Memory B cell (primary cell): ENCODE data around the gene SLC35F2.
"Not testable (repeated sequence)": the region's sequence is repeated elsewhere in the genome, so short reads cannot be mapped to it uniquely, and the experiment has no call there.

ENCODE experiments used
- ATAC-seq: fragments of 150-1000 bp; cut with Tn5 transposase; 2 replicates; pipeline ENCODE4 v1.10.0; 2021; ENCODE audit warnings: low read depth, mild to moderate bottlenecking, moderate library complexity
- DNase-seq, 2 donors: peaks; one replicate each; pipeline ENCODE4 v3.0.0; 2022; ENCODE audit warnings: low spot score in 2 of 2
- H3K27ac Mint-ChIP-seq: one replicate; pipeline ENCODE4 v1.8.0; 2022; ENCODE audit warnings: mild to moderate bottlenecking, moderate library complexity, mixed read lengths
- H3K27me3 Mint-ChIP-seq: one replicate; pipeline ENCODE4 v1.8.0; 2022; ENCODE audit warnings: mixed read lengths
- H3K36me3 Mint-ChIP-seq: one replicate; pipeline ENCODE4 v1.8.0; 2022; ENCODE audit warnings: mild to moderate bottlenecking, mixed read lengths
- H3K4me1 Mint-ChIP-seq: one replicate; pipeline ENCODE4 v1.8.0; 2022; ENCODE audit warnings: mixed read lengths
- H3K4me3 Mint-ChIP-seq: one replicate; pipeline ENCODE4 v1.8.0; 2022; ENCODE audit warnings: mild to moderate bottlenecking, moderate library complexity, mixed read lengths
- H3K9me3 Mint-ChIP-seq: one replicate; pipeline ENCODE4 v1.8.0; 2022; ENCODE audit warnings: mixed read lengths

Gene SLC35F2, protein sequence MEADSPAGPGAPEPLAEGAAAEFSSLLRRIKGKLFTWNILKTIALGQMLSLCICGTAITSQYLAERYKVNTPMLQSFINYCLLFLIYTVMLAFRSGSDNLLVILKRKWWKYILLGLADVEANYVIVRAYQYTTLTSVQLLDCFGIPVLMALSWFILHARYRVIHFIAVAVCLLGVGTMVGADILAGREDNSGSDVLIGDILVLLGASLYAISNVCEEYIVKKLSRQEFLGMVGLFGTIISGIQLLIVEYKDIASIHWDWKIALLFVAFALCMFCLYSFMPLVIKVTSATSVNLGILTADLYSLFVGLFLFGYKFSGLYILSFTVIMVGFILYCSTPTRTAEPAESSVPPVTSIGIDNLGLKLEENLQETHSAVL

DNA sequence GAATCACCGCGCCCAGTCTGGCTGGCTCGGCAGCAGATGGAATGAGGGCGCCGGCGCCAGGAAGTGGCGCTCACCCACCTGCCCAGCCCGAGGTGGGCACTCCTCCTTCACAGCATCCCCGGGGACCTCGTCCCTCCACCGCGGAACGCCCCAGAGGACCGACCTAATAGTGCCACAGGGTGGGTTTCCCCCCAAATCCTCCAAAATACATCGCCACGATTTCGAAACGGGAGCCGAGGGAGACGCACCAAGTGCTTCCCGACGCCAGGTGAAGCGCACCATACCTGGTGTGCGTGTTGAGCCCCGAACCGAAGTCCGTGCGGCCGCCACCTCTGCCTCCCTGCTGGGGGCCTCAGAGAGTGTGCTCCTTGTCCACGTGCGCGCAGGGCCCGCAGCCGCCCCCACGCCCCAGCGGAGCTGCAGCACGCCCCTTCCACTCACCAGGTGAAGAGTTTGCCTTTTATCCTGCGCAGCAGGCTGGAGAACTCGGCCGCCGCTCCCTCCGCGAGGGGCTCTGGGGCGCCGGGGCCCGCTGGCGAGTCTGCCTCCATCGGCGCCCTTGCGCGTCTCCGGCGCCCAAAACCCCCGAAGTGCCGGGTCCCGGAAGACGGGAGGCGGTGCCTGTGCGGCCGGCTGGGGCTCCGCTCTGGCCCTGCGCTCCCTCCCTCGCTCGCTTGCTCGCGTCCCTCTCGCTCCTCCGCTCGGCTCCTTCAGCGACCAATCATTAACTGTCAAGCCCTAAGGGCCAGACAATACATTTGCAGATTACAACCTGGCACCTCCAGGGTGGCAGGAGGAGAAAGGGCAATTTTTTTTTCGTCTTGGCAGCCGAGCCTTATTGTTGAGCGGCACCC is at the start of gene SLC35F2:
Gene SLC35F2 (minus strand): TSS at position 571 of the 854 bp plus-strand sequence. CDS start 20 bp downstream, at position 551.
- Mint-ChIP-seq H3K36me3 (peaks cover 2% of the 10 kb centered on the region), H3K27ac (peak within 1 kb of the TSS; percentile 90), H3K4me1 (peaks cover 22% of the 10 kb centered on the region), H3K9me3 (no peaks in the 10 kb centered on the region), H3K4me3 (peak within 1 kb of the TSS; percentile 99), H3K27me3 (no peaks in the 10 kb centered on the region)
- ATAC-seq, result peak; percentile 84
- DNase-seq, result peak; percentile 73 to 80

DNA sequence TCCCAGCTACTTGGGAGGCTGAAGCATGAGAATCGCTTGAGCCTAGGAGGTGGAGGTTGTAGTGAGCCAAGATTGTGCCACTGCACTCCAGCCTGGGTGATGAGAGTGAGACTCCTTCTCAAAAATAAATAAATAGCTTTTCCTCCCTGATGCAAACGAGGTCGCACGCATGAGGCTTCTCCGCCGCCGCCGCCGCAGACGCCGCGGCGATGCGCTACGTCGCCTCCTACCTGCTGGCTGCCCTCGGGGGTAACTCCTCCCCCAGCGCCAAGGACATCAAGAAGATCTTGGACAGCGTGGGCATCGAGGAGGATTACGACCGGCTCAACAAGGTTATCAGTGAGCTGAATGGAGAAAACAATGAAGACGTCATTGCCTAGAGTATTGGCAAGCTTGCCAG is 49.6 kb upstream of the SLC35F2 start:
- Mint-ChIP-seq H3K27ac (no peak overlapping the region), H3K27me3 (peaks cover 8% of the 10 kb centered on the region), H3K4me3 (no peak overlapping the region), H3K36me3 (peaks cover 2% of the 10 kb centered on the region), H3K9me3 (no peaks in the 10 kb centered on the region), H3K4me1 (peaks cover 2% of the 10 kb centered on the region)
- no peak for DNase-seq
- ATAC-seq, result no peak

DNA sequence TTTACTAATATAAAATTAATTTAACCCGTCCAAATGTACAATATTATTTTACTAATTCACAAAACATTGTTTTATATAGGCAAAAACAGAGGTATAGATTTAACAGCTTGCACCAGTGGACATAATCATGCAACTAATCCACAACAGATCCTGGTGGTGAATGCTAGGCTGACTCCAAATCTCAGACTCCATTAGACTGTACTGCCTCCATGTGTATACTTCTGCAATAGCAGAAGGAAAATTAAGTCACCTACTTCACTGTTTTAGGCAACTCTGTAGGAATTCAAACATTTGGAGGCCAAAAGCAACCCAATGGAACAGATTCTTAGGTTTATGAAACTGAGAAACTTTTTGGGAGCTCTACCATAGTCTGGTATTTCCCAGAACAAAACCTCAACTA is 39.7 kb upstream of the SLC35F2 start:
- no peaks in the 10 kb centered on the region for H3K9me3 Mint-ChIP-seq
- peak; percentile 70 for ATAC-seq
- no peak overlapping the region for H3K4me3 Mint-ChIP-seq
- no peak overlapping the region for H3K27ac Mint-ChIP-seq
- H3K36me3 Mint-ChIP-seq, result no peaks in the 10 kb centered on the region
- no peak for DNase-seq
- peaks cover 4% of the 10 kb centered on the region for H3K27me3 Mint-ChIP-seq
- H3K4me1 Mint-ChIP-seq, result no peaks in the 10 kb centered on the region

DNA sequence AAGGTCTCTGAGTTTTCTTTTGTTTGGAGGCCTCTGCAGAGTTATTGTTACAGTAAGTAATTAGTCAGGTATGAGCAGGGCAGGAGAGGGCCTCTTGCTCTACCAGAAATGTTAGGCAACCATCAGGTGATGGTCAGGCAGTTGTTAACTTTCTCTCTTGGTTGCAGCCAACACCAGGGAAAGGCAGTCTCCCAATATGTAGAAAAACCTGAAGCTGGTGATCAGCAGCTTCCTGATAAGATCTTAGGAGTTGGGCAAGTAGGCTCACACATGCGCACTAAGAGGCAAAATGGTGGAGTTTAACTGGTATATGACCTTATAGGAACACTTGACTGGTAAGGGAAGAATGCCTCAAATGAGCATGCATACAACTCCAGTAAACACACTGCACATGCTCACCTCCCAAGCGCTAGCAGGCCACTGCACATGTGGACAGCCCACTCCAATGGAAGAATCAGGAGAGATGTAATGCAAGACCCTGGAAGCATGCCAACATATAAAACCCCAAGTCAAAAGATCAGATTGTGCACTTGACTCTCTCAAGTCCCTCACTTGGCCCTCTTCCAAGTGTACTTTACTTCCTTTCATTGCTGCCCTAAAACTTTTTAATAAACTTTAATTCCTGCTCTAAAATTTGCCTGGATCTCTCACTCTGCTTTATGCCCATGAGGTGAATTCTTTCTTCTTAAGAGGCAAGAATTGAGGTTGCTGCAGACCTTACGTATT is 23.7 kb upstream of the SLC35F2 start:
- no peaks in the 10 kb centered on the region for H3K9me3 Mint-ChIP-seq
- ATAC-seq (no peak), DNase-seq (no peak)
- H3K27ac Mint-ChIP-seq, result no peak overlapping the region
- H3K27me3 Mint-ChIP-seq, result peaks cover 5% of the 10 kb centered on the region
- no peaks in the 10 kb centered on the region for H3K4me1 Mint-ChIP-seq
- H3K4me3 Mint-ChIP-seq, result no peak overlapping the region
- no peaks in the 10 kb centered on the region for H3K36me3 Mint-ChIP-seq

DNA sequence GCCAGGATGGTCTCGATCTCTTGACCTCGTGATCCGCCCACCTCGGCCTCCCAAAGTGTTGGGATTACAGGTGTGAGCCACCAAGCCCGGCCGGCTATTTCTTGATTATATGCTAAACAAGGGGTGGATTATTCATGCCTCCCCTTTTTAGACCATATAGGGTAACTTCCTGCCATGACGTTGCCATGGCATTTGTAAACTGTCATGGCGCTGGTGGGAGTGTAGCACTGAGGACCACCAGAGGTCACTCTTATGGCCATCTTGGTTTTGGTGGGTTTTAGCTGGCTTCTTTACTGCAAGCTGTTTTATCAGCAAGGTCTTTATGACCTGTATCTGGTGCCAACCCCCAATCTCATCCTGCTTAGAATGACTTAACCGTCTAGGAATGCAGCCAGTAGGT is 22.9 kb upstream of the SLC35F2 start:
- not testable (repeated sequence) for ATAC-seq, H3K9me3 Mint-ChIP-seq, DNase-seq, H3K4me1 Mint-ChIP-seq, H3K27me3 Mint-ChIP-seq, H3K27ac Mint-ChIP-seq, H3K4me3 Mint-ChIP-seq, H3K36me3 Mint-ChIP-seq

- no peak for ATAC-seq
- H3K4me1 Mint-ChIP-seq, result no peaks in the 10 kb centered on the region
- H3K9me3 Mint-ChIP-seq, result no peaks in the 10 kb centered on the region
- H3K27ac Mint-ChIP-seq, result no peak overlapping the region
- no peak for DNase-seq
- H3K27me3 Mint-ChIP-seq, result peaks cover 3% of the 10 kb centered on the region
- H3K36me3 Mint-ChIP-seq, result no peaks in the 10 kb centered on the region
- H3K4me3 Mint-ChIP-seq, result no peak overlapping the region
Measured at GRCh38 chr11:107876141-107876540, 17.6 kb upstream of the SLC35F2 start.

GRCh38 chr11:107864591-107864990 is 6.0 kb upstream of the SLC35F2 start:
- DNase-seq (no peak), ATAC-seq (no peak)
- no peaks in the 10 kb centered on the region for H3K9me3 Mint-ChIP-seq
- H3K4me1 Mint-ChIP-seq, result peaks cover 9% of the 10 kb centered on the region
- no peaks in the 10 kb centered on the region for H3K27me3 Mint-ChIP-seq
- peak overlapping the region; percentile 73 for H3K27ac Mint-ChIP-seq
- no peak overlapping the region for H3K4me3 Mint-ChIP-seq
- H3K36me3 Mint-ChIP-seq, result no peaks in the 10 kb centered on the region

- no peaks in the 10 kb centered on the region for H3K9me3 Mint-ChIP-seq
- no peak for ATAC-seq
- no peaks in the 10 kb centered on the region for H3K27me3 Mint-ChIP-seq
- DNase-seq, result no peak
- H3K4me1 Mint-ChIP-seq, result peaks cover 29% of the 10 kb centered on the region
- H3K36me3 Mint-ChIP-seq, result no peaks in the 10 kb centered on the region
- no peak overlapping the region for H3K27ac Mint-ChIP-seq
- H3K4me3 Mint-ChIP-seq, result no peak overlapping the region
Measured at GRCh38 chr11:107860688-107861087, 2.1 kb upstream of the SLC35F2 start.

DNA sequence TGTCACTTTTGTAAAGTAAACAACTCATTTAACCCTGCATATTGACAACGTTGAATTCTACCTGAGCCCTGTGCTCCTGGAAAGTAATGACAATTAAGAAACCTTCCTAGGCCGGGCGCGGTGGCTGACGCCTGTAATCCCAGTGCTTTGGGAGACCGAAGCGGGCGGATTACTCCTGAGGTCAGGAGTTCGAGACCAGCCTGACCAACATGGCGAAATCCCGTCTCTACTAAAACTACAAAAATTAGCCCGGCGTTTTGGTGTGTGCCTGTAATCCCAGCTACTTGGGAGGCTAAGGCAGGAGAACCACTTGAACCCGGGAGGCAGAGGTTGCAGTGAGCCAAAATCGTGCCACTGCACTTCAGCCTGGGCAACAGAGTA is 1.6 kb upstream of the SLC35F2 start:
- not testable (repeated sequence) for H3K9me3 Mint-ChIP-seq, H3K27me3 Mint-ChIP-seq, DNase-seq, H3K36me3 Mint-ChIP-seq, H3K27ac Mint-ChIP-seq, ATAC-seq, H3K4me3 Mint-ChIP-seq
- H3K4me1 Mint-ChIP-seq, result peaks cover 29% of the 10 kb centered on the region

- no peaks in the 10 kb centered on the region for H3K27me3 Mint-ChIP-seq
- peak overlapping the region; percentile 99 for H3K4me3 Mint-ChIP-seq
- peaks cover 29% of the 10 kb centered on the region for H3K4me1 Mint-ChIP-seq
- H3K36me3 Mint-ChIP-seq, result peaks cover 2% of the 10 kb centered on the region
- H3K27ac Mint-ChIP-seq, result peak overlapping the region; percentile 90
- ATAC-seq, result no peak
- DNase-seq, result peak in 1 of 2 donors; percentile 14
- H3K9me3 Mint-ChIP-seq, result no peaks in the 10 kb centered on the region
Measured at GRCh38 chr11:107859459-107860239, 1.1 kb upstream of the SLC35F2 start.

GRCh38 chr11:107857550-107858216 is 904 bp downstream of the SLC35F2 start:
- no peaks in the 10 kb centered on the region for H3K9me3 Mint-ChIP-seq
- peak overlapping the region; percentile 90 for H3K27ac Mint-ChIP-seq
- ATAC-seq, result no peak
- peaks cover 2% of the 10 kb centered on the region for H3K36me3 Mint-ChIP-seq
- H3K4me3 Mint-ChIP-seq, result peak overlapping the region; percentile 99
- H3K27me3 Mint-ChIP-seq, result no peaks in the 10 kb centered on the region
- no peak for DNase-seq
- H3K4me1 Mint-ChIP-seq, result peaks cover 26% of the 10 kb centered on the region

GRCh38 chr11:107856981-107857517 is 1.5 kb downstream of the SLC35F2 start:
- peak overlapping the region; percentile 60 for H3K27ac Mint-ChIP-seq
- peak overlapping the region; percentile 58 for H3K4me3 Mint-ChIP-seq
- H3K4me1 Mint-ChIP-seq, result peaks cover 26% of the 10 kb centered on the region
- ATAC-seq, result no peak
- no peak for DNase-seq
- no peaks in the 10 kb centered on the region for H3K27me3 Mint-ChIP-seq
- no peaks in the 10 kb centered on the region for H3K9me3 Mint-ChIP-seq
- peaks cover 2% of the 10 kb centered on the region for H3K36me3 Mint-ChIP-seq
